BJ (cell line): ENCODE measurements around the gene ADRA1B. TPM values are rescaled to one million over a fixed set of nuclear protein-coding genes. Genes with fewer than 3 reads are reported as not detected.

Experiments used
- CTCF ChIA-PET: fragments of 350-600 bp; formaldehyde crosslinking; extraction: SDS; loops from one replicate; lab custom pipeline; 2021; ENCODE audit warnings: antibody characterized with exemption, inconsistent platforms; lab: Yijun Ruan, JAX
- POLR2A ChIA-PET: fragments of 300-600 bp; sonication (Branson Sonifier 250); formaldehyde crosslinking; extraction: SDS; loops from one replicate; lab custom pipeline; 2021; ENCODE audit warnings: antibody characterized with exemption; lab: Charles Lee
- DNase-seq: peaks from one replicate; pipeline ENCODE4 v3.0.0-alpha.2; 2011; ENCODE audit warnings: low read depth
- H3K27me3 ChIP-seq: 2 replicates; pipeline ENCODE4 v1.6.0; 2011; ENCODE audit warnings: low read length; ENCODE audit not compliant: control insufficient read depth, insufficient read depth
- H3K36me3 ChIP-seq: 2 replicates; pipeline ENCODE4 v1.5.1; 2011; ENCODE audit warnings: low read length; ENCODE audit not compliant: control insufficient read depth, insufficient read depth
- H3K4me3 ChIP-seq: 2 replicates; pipeline ENCODE4 v1.5.1; 2011; ENCODE audit warnings: low read depth, mild to moderate bottlenecking, control low read depth, low read length
- CTCF ChIP-seq: IDR thresholded peaks from 2 replicates; pipeline ENCODE4 v1.5.1; 2011; ENCODE audit warnings: low read depth, mild to moderate bottlenecking, control low read depth, inconsistent platforms, low read length, moderate library complexity; ENCODE audit not compliant: insufficient read depth
- polyA plus RNA-seq: library from polyadenylated mRNA; depleted of rRNA; stranded (reverse); fragments of >200 nt; gene quantifications from 2 replicates; pipeline ENCODE4 v1.2.3, GENCODE V29; 2011

Gene ADRA1B
- polyA plus RNA-seq, 1 experiment = 2.1 TPM

DNA sequence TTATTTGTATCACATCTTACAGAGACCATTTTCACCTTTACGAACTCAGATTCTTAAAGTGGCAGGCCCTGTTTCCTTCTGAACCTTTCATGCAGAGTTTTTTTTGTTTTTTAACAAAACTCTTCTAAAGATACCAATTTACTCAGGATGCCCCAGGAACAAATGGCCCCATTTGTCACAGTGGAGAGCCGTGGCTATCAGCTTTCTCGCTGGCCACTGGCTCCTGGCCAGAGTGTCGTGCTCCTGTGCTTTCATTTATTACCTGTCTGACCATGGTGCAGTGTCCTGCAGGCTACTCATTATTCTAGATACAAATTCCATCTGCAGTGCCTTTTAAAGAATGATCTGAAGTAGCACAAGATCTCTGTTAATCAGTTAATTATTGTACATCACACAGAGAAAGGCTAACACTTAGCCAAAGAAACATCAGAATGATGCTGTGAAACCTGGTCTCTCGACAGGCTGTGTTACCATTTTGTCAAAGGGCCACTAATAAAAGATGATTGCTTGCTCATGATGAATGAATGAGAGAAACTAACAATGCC is 27.8 kb downstream of the ADRA1B start:
- Histone ChIP-seq H3K27me3 (no peaks in the 10 kb centered on the region), H3K36me3 (no peaks in the 10 kb centered on the region), H3K4me3 (no peak overlapping the region)
- ChIA-PET CTCF (interaction anchor here (1.3 kb wide), 1 partner anchor 15 kb away, joined by 3 read pairs; no protein-coding TSS in a partner anchor), POLR2A (no interaction called here)
- no peak for DNase-seq
- no peak for TF ChIP-seq CTCF

- TF ChIP-seq CTCF = no peak
- Histone ChIP-seq H3K27me3 (no peaks in the 10 kb centered on the region), H3K36me3 (no peaks in the 10 kb centered on the region), H3K4me3 (no peak overlapping the region)
- DNase-seq = no peak
- CTCF ChIA-PET = interaction anchor here (1.2 to 1.3 kb wide), 2 partner anchors 17 kb away, joined by 3 read pairs; no protein-coding TSS in a partner anchor
- POLR2A ChIA-PET = no interaction called here
Observed at GRCh38 chr5:159945359-159945758, 29.1 kb downstream of the ADRA1B start.

GRCh38 chr5:159947708-159948358 is 31.6 kb downstream of the ADRA1B start:
- H3K27me3 ChIP-seq = no peaks in the 10 kb centered on the region
- ChIA-PET CTCF (interaction anchor here (1.2 kb wide), 1 partner anchor 30 kb away, joined by 3 read pairs; no protein-coding TSS in a partner anchor), POLR2A (no interaction called here)
- no peak for DNase-seq
- no peak for TF ChIP-seq CTCF
- H3K4me3 ChIP-seq = no peak overlapping the region
- no peaks in the 10 kb centered on the region for H3K36me3 ChIP-seq

DNA sequence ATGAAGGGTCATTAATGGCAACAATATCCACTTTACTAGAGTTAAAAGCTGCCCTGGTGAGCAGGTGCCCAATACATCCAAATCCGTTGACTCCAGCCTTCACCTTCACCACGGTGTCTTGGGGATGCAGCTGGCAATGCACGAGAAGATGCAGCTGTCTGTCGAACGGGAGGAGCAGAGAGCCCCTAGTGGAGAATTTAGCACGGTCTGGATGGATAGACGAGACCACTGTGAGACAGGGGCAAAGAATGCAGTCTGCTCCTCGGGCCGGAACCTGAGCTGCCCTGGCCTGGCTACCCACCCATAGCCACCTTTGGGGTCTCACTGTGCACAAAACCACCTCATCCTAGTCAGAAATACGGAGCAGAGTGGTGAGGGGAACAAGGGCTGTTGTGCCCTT is 35.1 kb downstream of the ADRA1B start:
- CTCF ChIA-PET = interaction anchor here (0.6 to 2.0 kb wide), 3 partner anchors 13 to 508 kb away, joined by 3 to 7 read pairs (median 6); no protein-coding TSS in a partner anchor
- POLR2A ChIA-PET = no interaction called here
- Histone ChIP-seq H3K4me3 (no peak overlapping the region), H3K36me3 (no peaks in the 10 kb centered on the region), H3K27me3 (no peaks in the 10 kb centered on the region)
- peak; percentile 34 for TF ChIP-seq CTCF
- DNase-seq = no peak

DNA sequence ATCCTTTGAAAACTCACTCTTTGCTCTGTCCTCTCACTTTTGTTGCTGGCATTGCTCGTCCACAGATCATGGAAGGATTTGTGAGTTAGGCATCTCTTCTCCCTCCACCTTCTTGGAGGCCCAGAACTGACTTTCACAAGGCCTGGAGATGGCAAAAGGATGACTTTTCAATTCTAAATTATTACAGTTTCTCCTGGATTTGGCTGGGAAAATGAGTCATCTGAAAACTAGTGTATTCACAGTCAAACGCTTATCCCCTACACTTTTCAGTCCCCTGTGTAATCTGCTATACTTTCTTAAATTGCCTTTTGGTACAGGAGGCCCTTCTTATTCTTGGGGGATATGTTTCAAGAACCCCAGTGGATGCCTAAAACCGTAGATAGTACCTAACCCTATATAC is 35.6 kb downstream of the ADRA1B start:
- no peaks in the 10 kb centered on the region for H3K27me3 ChIP-seq

More for the DNA sequence above, 35.6 kb downstream of the ADRA1B start:
- DNase-seq = no peak
- no peak overlapping the region for H3K4me3 ChIP-seq
- CTCF ChIA-PET = interaction anchor here (0.6 to 2.0 kb wide), 5 partner anchors 13 to 508 kb away, joined by 3 to 7 read pairs (median 4); no protein-coding TSS in a partner anchor
- no peaks in the 10 kb centered on the region for H3K36me3 ChIP-seq
- TF ChIP-seq CTCF = no peak
- POLR2A ChIA-PET = no interaction called here
